ENCODE results near the gene SESN1. TPM values are rescaled to one million over a fixed set of nuclear protein-coding genes. Genes with fewer than 3 reads are reported as not detected.

The SESN1 gene
- polyA plus RNA-seq, 1 donor (not counting 4 experiments of a cell fraction or from before 2014, with no cell fraction given) = 21.4 TPM

DNA sequence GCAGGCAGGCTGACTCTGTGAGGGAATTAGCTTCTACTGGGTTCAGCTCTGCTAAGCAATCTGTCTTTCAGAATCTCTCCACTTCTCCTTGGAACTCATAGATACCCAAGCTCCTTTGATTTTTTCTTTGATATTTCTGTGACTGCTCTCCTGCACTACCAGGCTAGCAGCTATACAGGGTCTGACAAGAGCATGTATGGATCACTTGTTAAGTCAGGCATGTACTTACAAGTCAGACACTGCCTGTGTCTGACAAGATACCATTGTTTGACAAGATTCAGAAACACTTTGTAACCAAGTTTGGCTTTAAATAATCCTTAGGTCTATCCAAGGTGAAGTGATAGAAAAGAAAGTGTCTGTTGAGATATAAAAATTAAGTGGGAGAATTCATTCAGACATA, 79.5 kb downstream of the SESN1 start:
- Histone ChIP-seq H3K4me3 (ENCODE audit: control insufficient read depth in 2 of 3, extremely low read depth in 1 of 3, insufficient read depth in 2 of 3, low read depth in 1 of 3, low read length in 3 of 3) (peak overlapping the region in 1 of 3 experiments; percentile 29), H3K36me3 (ENCODE audit: control insufficient read depth in 2 of 2, extremely low read depth in 1 of 2, insufficient read depth in 2 of 2, low read length in 2 of 2) (no peaks in the 10 kb centered on the region), H3K9me3 (ENCODE audit: control insufficient read depth, low read depth, low read length) (no peaks in the 10 kb centered on the region), H3K79me2 (ENCODE audit: control insufficient read depth, insufficient read depth, low read length) (no peaks in the 10 kb centered on the region), H3K9me1 (ENCODE audit: control insufficient read depth, extremely low read depth, insufficient read depth, low read length) (no peaks in the 10 kb centered on the region), H3K27ac (ENCODE audit: control insufficient read depth, insufficient read depth, low read length) (peak overlapping the region; percentile 59), H3K9ac (ENCODE audit: control insufficient read depth, extremely low read depth, insufficient read depth, low read length) (peak overlapping the region; percentile 40), H3K4me1 (ENCODE audit: control insufficient read depth, extremely low read depth, insufficient read depth, low read length) (peaks cover 22% of the 10 kb centered on the region), H4K20me1 (ENCODE audit: control insufficient read depth, extremely low read depth, insufficient read depth, low read length) (no peaks in the 10 kb centered on the region), H2AFZ (ENCODE audit: control insufficient read depth, low read length) (peak overlapping the region; percentile 64), H3K4me2 (ENCODE audit: control insufficient read depth, extremely low read depth, insufficient read depth, low read depth, low read length) (peak overlapping the region; percentile 67), H3K27me3 (ENCODE audit: control insufficient read depth, extremely low read depth, insufficient read depth, low read length) (no peaks in the 10 kb centered on the region)
- TF ChIP-seq, protein P1, sequence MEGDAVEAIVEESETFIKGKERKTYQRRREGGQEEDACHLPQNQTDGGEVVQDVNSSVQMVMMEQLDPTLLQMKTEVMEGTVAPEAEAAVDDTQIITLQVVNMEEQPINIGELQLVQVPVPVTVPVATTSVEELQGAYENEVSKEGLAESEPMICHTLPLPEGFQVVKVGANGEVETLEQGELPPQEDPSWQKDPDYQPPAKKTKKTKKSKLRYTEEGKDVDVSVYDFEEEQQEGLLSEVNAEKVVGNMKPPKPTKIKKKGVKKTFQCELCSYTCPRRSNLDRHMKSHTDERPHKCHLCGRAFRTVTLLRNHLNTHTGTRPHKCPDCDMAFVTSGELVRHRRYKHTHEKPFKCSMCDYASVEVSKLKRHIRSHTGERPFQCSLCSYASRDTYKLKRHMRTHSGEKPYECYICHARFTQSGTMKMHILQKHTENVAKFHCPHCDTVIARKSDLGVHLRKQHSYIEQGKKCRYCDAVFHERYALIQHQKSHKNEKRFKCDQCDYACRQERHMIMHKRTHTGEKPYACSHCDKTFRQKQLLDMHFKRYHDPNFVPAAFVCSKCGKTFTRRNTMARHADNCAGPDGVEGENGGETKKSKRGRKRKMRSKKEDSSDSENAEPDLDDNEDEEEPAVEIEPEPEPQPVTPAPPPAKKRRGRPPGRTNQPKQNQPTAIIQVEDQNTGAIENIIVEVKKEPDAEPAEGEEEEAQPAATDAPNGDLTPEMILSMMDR (optimal IDR thresholded peaks at IDR 0.05 in 1 of 3, IDR thresholded peaks at IDR 0.05 in 1 of 3, conservative IDR thresholded peaks at IDR 0.05 in 1 of 3; ENCODE audit: extremely low read depth in 1 of 3, insufficient read depth in 2 of 3, low read length in 3 of 3) = no peak
- no peak for TF ChIP-seq EZH2 (IDR thresholded peaks at IDR 0.05; ENCODE audit: low read length)
- peak; percentile 36 for DNase-seq (ENCODE audit: low read depth, low spot score)
- dilution Hi-C loops (cut with MboI; ENCODE audit: extremely low pct_ligation_motif_present, low sequenced_read_pairs) = no loop called here
- peak; percentile 84 for FAIRE-seq

- no peak for FAIRE-seq
Measured at GRCh38 chr6:109014606-109015005, 80.0 kb downstream of the SESN1 start.

More at GRCh38 chr6:109014606-109015005, 80.0 kb downstream of the SESN1 start:
- H3K27ac ChIP-seq (ENCODE audit: control insufficient read depth, insufficient read depth, low read length) = peak overlapping the region; percentile 59
- TF ChIP-seq EZH2 (IDR thresholded peaks at IDR 0.05; ENCODE audit: low read length) = no peak
- TF ChIP-seq, protein P1 (optimal IDR thresholded peaks at IDR 0.05 in 1 of 3, IDR thresholded peaks at IDR 0.05 in 1 of 3, conservative IDR thresholded peaks at IDR 0.05 in 1 of 3; ENCODE audit: extremely low read depth in 1 of 3, insufficient read depth in 2 of 3, low read length in 3 of 3) = no peak
- peaks cover 25% of the 10 kb centered on the region for H3K4me1 ChIP-seq (ENCODE audit: control insufficient read depth, extremely low read depth, insufficient read depth, low read length)
- H4K20me1 ChIP-seq (ENCODE audit: control insufficient read depth, extremely low read depth, insufficient read depth, low read length) = no peaks in the 10 kb centered on the region
- H3K79me2 ChIP-seq (ENCODE audit: control insufficient read depth, insufficient read depth, low read length) = no peaks in the 10 kb centered on the region
- H3K9ac ChIP-seq (ENCODE audit: control insufficient read depth, extremely low read depth, insufficient read depth, low read length) = peak overlapping the region; percentile 40
- no peaks in the 10 kb centered on the region for H3K36me3 ChIP-seq (ENCODE audit: control insufficient read depth in 2 of 2, extremely low read depth in 1 of 2, insufficient read depth in 2 of 2, low read length in 2 of 2)
- H3K4me3 ChIP-seq (ENCODE audit: control insufficient read depth in 2 of 3, extremely low read depth in 1 of 3, insufficient read depth in 2 of 3, low read depth in 1 of 3, low read length in 3 of 3) = no peak overlapping the region
- no peak for DNase-seq (ENCODE audit: low read depth, low spot score)
- dilution Hi-C loops (cut with MboI; ENCODE audit: extremely low pct_ligation_motif_present, low sequenced_read_pairs) = no loop called here
- peak overlapping the region; percentile 57 for H2AFZ ChIP-seq (ENCODE audit: control insufficient read depth, low read length)
- H3K4me2 ChIP-seq (ENCODE audit: control insufficient read depth, extremely low read depth, insufficient read depth, low read depth, low read length) = peak overlapping the region; percentile 67
- no peaks in the 10 kb centered on the region for H3K27me3 ChIP-seq (ENCODE audit: control insufficient read depth, extremely low read depth, insufficient read depth, low read length)
- H3K9me1 ChIP-seq (ENCODE audit: control insufficient read depth, extremely low read depth, insufficient read depth, low read length) = no peaks in the 10 kb centered on the region
- H3K9me3 ChIP-seq (ENCODE audit: control insufficient read depth, low read depth, low read length) = no peaks in the 10 kb centered on the region

Data from keratinocyte (primary cell).